ENCODE measurements around the gene KIF6.

The KIF6 gene, protein sequence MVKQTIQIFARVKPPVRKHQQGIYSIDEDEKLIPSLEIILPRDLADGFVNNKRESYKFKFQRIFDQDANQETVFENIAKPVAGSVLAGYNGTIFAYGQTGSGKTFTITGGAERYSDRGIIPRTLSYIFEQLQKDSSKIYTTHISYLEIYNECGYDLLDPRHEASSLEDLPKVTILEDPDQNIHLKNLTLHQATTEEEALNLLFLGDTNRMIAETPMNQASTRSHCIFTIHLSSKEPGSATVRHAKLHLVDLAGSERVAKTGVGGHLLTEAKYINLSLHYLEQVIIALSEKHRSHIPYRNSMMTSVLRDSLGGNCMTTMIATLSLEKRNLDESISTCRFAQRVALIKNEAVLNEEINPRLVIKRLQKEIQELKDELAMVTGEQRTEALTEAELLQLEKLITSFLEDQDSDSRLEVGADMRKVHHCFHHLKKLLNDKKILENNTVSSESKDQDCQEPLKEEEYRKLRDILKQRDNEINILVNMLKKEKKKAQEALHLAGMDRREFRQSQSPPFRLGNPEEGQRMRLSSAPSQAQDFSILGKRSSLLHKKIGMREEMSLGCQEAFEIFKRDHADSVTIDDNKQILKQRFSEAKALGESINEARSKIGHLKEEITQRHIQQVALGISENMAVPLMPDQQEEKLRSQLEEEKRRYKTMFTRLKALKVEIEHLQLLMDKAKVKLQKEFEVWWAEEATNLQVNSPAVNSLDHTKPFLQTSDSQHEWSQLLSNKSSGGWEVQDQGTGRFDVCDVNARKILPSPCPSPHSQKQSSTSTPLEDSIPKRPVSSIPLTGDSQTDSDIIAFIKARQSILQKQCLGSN

DNA sequence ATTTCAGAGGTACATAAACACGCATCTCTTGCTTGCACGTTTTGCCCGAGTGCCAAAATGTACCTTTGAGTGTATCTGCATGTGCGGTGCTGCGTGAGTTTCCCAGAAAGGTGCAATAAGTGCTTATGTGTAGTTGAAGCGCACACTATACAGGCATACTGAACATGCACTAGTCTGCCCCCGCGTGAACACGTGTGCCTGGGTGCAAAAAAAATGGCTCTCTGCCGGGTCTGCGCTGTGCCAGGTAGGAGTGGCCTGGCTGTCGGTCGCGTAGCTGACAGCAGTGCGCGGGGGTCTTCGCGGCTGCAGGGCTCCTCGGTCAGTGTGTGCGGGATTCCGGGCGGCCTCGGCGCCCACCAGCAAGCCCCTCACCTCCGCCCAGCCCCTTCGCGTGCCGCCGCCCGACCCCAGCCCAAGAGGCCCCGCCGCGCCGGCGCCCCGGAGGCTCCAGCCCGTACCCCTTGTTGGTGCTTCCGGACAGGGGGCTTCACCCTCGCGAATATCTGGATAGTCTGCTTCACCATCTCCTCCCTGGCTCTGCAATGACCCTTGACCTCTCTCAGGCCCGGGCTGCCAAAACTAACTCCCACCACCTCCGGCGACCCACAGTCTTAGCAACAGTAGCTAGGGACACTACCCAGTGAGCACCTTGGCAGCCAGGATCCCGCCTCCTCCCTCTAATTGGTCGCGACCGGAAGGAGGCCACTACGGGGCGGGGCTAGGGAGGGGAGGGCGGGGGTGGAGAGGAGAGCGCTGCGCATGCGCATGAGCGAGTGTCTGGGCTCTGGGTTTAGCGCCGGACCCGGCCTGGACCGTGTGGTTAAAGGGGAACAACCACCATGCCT, at the start of gene KIF6:
Gene KIF6, minus strand, starts transcription at position 622 of the 845 bp plus-strand sequence. Its CDS starts 98 bp downstream, at position 524.
- in situ Hi-C loops (cut with MboI; ENCODE audit: low sequenced_read_pairs) = no loop called here

DNA sequence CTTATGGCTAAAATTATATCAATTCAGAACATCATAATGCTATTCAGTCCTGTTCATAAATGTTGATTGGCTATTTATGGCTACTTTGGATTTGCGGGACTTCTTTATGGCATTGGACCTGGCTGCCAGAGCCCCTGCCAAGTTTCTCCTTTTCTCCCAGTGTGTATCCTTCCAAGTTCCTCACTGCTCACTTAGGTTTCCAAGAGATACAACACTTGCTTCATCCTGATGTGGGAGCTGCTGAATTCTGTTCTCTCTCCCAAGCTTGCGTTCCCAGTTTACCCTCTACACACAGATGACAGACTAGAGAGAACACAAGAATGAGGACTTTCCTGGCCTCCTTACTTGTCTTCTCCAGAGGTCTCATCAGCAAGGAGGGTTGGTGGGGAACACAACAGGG, 48.6 kb upstream of the KIF6 start:
- in situ Hi-C loops (cut with MboI; ENCODE audit: low sequenced_read_pairs) = no loop called here

DNA sequence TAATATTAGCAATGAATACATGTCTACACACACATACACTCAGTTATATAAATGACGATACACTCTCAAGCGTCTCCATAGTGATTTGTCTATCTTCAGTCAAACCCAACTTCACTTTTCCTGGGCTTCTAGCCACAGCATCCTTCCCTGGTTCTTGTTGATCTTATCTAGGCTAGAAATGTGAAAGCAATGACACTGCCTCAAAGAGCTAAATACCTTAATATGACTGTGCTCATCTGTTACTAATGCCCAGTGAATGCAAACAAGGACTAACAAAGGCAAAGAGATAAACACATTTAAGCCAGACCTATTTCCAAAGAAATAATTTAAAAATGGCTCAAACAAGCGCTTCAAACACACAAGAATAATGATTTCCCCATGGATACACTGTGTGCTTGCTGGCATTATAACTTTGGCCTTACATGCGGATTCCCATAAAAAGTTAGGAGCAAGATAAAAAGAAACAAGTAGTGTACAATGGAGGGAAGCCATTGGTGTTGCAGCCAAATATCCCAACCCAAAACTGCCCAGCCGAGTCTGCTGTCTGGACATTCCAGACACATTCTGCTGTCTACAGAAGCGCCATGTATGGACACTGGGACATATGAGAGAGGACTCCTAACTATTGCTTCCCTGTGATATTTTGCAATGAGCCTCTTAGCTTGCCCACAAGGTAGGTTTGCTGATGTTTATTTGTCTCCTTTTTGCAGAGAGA, 47.5 kb upstream of the KIF6 start:
- in situ Hi-C loops (cut with MboI; ENCODE audit: low sequenced_read_pairs) = no loop called here

DNA sequence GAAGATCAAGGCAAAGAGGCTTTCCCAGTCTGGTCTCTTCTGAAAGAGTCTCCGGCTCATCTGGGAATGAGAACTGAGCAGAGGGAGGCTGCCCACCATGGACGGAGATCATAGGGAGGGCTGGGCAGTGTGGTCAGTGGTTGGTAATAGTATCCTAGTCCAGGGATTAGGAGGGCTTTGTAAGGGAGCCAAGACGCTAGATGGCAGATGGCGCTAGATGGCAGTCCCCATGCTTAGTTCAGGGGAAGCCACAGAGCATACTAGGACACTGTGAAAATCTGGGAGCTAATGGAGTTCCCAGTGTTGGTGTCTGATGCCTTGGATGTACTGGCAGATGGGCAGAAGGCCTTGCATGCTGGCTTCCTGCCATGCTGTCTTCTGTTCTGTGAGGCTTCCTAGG, 45.2 kb upstream of the KIF6 start:
- in situ Hi-C loops (cut with MboI; ENCODE audit: low sequenced_read_pairs) = no loop called here

DNA sequence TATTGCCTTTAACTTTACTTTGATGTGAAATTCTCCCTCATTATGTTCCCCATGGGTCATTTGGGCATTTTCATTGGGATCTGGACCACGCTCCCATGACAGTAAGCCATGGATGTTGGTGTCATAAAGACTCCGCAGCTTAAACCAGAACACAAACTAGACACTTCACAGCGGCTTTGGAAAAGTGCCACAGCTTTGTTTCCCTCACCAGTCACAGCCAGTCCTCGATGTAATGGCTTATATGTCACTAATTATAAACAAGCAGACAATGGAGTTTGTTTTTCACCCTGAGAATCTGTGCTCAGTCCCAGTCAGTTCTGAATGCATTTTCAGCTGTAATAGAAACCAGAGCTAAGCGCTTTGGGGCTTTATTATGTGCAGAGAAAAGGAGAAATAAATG, 43.8 kb upstream of the KIF6 start:
- in situ Hi-C loops (cut with MboI; ENCODE audit: low sequenced_read_pairs) = no loop called here

DNA sequence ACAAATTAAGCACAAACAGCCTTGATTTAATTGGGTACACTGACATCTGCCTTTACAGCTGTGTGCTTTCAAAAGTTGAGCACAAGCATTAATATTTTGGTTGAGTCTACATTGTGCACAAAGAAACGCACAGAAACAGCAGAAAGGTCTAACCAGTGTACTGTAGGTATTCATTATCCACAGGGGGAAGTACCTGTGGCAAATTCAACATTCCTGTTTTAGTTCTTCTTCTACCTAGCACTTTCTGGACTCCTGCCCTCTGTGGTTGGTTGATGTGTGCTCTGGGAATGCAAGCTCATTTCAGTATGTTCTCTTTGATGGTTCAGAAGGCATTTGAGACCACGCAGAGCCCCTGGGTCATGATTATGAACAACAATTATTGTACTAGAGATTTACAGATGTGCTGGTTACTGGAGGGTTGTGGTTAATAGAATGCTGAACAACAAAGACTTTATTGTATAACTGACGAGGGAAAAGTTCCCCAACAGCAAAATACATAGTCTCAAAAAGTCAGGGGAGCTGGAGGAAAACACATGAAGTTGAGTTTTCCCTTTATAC, 40.4 kb upstream of the KIF6 start:
- in situ Hi-C loops (cut with MboI; ENCODE audit: low sequenced_read_pairs) = no loop called here

DNA sequence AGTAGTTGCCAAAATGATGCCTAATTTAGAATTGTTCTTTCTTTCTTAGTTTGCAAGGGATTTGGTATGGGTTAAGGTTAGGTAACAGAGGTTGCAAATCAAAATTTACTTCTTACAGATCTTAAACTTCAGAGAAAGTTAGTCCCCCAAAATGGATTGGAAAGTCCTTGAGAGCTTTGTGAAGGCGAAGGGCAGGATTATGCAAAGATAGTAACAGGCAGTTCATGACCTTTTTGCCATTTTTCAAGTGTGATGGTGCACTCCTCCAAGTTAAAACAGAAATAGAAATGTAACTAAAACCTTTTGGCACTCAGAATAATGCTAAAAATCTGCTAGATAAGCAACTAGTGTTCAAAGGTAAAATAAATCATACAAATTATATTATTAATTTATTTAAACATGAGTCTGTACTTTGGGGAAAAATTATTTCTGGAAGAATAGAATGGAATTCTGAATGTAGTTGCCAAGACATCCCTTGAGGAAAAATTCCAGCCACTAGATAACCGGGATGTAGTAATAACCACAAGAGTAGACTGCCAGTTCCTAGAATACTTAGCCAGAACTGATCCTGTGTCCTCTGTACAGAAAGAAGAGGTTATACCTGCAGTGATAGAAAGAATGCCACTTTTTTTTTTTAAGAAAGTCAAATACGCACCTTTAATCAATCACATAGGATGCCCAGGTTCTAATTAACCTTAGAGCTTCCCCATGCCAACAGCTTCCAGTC, 35.2 kb upstream of the KIF6 start:
- in situ Hi-C loops (cut with MboI; ENCODE audit: low sequenced_read_pairs) = no loop called here

DNA sequence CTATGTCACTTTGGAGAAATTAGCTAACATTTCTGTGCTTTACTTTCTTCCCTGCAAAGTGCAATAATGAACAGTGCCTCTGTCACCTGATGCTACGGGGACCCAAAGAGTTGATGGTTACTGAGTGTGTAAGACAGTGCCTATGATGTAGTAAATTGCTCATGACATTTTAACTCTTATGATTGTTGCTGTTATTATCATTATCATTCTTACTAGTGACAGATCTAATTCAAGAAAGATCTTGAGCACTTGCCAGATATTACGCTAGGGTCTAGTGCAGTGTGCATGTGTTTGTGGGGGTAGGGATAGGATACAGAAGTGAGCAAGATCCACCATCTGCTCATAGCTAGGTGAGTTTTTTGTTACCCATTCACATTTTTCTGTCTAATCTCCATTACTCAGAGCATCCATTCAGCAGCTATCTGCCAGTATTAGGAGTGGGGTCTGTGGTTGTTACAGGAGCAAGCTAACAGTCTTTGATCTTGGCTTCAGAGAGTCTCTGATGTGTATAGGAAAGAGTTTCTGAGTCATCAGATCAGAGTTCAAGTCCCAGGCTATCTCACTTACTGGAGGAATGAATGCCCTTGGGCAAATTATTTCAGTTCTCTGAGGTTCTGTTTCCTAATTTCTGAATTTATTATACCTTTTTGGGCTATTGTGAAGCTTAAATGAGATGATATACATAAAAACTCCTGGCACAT, 33.8 kb upstream of the KIF6 start:
- in situ Hi-C loops (cut with MboI; ENCODE audit: low sequenced_read_pairs) = no loop called here

DNA sequence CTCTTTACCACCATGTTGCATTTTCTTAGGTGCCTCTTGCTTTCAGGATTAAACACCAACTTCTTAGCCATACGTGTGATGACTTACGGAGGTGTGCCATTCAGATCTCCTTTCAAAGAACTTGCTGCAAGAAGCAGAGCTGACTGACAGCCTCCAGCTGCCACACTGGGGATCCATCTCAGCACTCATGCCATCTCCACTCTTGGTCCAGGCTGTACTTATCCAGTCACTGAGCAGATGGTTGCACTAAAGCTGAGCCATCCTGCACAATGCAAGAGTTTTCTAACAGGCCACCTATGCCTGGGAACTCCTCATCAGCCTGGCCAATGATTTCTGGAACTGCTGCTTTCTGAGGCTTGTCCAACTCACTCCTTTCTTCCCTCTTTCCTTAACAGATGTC, 31.4 kb upstream of the KIF6 start:
- in situ Hi-C loops (cut with MboI; ENCODE audit: low sequenced_read_pairs) = no loop called here

DNA sequence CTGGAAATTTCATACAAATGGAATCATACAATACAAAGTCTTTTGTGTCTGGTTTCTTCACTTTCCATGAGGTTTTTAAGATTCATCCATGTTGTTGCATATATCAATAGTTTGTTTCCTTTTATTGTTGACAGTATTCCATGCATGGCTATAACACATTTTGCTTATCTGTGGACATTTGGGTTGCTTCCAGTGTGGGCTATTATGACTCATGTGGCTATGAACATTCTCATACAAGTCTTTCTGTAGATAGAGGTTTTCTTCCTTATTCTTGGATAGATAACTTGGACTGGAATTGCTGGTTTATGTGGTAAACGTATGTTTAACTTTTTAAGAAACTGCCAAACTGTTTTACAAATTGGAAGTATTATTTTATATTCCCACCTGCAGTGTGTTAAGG, 30.0 kb upstream of the KIF6 start:
- in situ Hi-C loops (cut with MboI; ENCODE audit: low sequenced_read_pairs) = no loop called here

DNA sequence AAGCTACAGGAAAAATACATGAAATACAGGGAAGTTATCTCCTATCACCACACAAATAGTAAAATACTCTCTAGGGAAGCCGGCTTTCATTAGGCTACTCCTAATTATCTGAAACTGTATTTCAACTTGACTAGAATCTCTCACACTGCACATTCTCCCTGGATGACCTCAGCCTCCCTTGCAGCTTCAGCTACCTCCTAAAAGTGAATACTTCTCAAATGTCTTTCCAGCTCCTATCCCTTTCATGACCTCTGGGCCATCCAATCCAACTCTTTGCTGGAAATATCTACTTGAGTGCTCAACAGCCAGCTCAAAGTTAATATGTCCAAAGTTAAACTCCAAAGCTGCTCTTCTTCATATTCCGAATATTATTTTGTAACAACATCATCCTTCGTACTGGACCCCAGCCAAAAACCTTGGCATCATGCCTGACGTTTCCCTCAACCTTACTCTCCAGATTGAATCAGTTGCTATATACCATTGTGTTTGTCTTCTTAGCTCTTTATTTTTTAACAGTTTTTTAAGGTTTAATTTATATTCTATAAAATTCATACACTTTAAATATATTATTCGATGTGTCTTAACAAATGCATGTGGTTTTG, 29.4 kb upstream of the KIF6 start:
- in situ Hi-C loops (cut with MboI; ENCODE audit: low sequenced_read_pairs) = no loop called here

DNA sequence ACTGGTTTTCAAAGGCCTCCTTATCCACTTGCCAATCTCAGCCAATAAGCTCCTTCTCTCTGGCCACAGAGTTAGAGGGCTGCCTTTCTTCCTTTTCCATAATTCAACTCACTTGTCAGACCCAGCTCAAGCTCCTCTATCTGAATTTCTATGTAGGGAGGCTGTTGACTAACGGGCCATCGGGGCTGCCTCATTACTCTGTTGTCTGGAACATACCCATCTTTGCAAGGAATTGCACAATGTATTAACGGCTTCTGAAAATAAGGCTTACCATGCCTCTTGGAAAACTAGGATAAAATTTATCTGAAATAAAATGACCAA, 28.5 kb upstream of the KIF6 start:
- in situ Hi-C loops (cut with MboI; ENCODE audit: low sequenced_read_pairs) = no loop called here

DNA sequence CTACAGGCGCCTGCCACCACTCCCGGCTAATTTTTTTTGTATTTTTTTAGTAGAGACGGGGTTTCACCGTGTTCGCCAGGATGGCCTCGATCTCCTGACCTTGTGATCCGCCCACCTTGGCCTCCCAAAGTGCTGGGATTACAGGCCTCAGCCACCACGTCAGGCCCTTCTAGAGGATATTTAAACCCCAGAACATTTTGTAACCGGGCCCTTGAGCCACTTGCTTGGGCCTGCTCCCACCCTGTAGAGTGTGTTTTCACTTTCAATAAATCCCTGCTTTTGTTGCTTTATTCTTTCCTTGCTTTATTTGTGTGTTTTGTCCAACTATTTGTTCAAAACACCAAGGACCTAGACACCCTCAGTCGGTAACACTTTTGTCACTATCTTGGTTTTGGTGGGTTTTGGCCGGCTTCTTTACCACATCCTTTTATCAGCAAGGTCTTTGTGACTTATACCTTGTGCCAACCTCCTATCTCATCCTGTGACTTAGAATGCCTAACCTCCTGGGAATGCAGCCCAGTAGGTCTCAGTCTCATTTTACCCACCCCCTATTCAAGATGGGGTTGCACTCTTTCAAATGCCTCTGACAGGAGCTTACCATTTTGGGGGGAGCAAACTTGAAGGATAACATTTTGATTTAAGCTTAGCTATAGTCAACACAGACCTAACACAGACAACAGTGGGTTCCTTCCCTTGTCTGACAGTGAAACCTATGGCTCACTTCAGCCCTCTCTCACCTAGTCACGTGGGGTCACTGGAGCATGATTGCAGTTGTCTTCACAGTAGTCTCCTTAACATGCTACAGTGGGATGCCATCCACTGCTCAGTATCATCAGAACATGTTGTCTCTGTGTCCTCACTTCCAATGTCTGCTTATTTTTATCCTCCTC, 27.9 kb upstream of the KIF6 start:
- in situ Hi-C loops (cut with MboI; ENCODE audit: low sequenced_read_pairs) = no loop called here

DNA sequence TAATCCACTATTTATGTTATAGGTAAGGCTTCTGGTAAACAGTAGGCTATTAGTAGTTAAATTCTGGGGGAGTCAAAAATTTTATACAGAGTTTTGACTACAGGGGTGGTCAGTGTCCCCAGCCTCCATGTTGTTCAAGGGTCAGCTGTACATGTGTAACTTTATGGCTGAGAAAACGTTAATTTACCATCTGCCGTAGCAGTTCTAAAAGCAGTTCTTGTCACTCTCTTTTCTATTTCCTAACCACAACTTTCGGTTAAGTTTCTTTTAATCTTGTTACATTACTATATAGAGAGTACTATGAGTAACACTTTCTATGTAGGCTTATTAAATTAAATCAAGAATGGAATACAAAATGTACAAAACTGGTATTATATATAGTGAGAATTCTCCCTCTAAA, 21.6 kb upstream of the KIF6 start:
- in situ Hi-C loops (cut with MboI; ENCODE audit: low sequenced_read_pairs) = no loop called here

DNA sequence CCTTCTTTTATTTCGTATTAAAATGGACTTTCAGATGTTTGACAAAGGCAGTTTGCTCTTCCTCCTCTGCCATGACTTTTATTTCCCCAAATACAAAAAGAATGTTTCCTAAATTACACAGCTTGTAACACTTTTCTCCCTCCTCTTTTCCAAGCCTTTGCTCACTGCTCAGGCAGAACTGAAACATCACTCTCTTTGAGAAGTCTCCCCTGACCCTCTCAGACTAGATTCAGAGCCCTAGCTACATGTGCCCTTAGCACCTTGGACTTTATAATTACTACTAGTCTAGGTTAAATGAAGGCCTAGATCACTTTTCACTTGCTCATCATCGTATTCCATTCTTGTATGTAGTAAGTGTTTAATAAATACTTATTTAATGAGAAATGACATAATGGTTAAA, 8.5 kb upstream of the KIF6 start:
- in situ Hi-C loops (cut with MboI; ENCODE audit: low sequenced_read_pairs) = no loop called here

DNA sequence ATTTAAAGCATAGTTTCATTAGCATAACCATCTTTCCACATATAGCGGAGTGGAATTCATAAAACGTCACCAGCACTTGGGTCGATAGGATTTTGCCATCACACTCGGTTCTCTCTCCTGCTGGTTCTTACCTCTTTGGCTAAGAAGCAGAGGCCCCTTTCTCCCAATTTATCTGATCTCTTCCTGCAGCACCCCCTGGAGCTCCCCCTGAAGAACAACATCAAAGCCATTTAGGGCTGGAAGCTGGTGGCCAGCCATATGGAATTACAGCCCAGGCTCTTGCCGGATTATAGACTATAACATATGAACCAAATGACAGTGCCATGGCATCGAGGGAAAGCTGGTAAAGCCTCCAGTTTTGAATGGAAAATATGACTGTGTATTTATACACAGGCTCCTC, 6.4 kb upstream of the KIF6 start:
- in situ Hi-C loops (cut with MboI; ENCODE audit: low sequenced_read_pairs) = no loop called here

DNA sequence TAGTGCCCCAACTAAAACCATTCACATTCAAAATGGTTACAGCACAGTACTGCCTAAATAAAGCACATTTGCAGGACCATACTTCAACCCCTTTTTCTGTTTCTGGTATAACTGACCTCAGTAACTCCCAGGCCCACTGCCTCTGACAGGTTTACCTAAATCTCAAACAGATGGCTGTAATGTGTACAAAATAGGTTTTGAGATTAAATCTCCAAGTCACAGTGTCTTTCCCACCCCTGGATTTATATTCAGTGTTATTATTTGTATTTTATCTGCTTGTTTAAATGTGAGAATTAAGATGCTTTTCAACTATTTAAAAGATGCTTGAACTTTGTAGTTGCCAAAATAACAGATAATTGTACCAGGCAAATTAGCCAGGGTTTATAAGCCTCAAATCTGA, 4.7 kb upstream of the KIF6 start:
- in situ Hi-C loops (cut with MboI; ENCODE audit: low sequenced_read_pairs) = no loop called here

DNA sequence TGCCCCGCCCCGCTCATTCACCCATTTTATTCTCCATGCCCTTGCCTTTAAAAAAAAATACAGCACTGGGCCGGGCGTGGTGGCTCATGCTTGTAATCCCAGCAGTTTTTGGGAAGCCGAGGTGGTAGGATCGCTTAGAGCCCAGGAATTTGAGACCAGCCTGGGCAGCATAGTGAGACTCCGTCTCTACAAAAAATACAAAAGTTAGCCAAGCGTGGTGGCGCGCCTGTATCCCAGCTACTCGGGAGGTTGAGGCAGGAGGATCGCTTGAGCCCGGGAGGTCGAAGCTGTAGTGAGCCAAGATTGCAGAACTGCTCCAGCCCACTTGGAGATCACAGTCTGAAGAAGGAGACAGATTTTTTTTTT, 407 bp upstream of the KIF6 start:
- in situ Hi-C loops (cut with MboI; ENCODE audit: low sequenced_read_pairs) = no loop called here
